ENCODE results near the gene C14orf132.

The C14orf132 gene

GRCh38 chr14:96119947-96120346 lies 80.8 kb downstream of the C14orf132 start:
- no peak for DNase-seq (ENCODE audit: low spot score)

- no peak for DNase-seq (ENCODE audit: low spot score)
These were observed 81.2 kb downstream of the C14orf132 start for GRCh38 chr14:96120392-96120791.

GRCh38 chr14:96120941-96121340 lies 81.8 kb downstream of the C14orf132 start:
- no peak for DNase-seq (ENCODE audit: low spot score)

GRCh38 chr14:96121660-96122395 lies 82.7 kb downstream of the C14orf132 start:
- no peak for DNase-seq (ENCODE audit: low spot score)

- no peak for DNase-seq (ENCODE audit: low spot score)
These were observed 83.3 kb downstream of the C14orf132 start for GRCh38 chr14:96122496-96122895.

- DNase-seq (ENCODE audit: low spot score): no peak
These were observed 86.4 kb downstream of the C14orf132 start for GRCh38 chr14:96125536-96125935.

GRCh38 chr14:96126339-96126782 lies 87.2 kb downstream of the C14orf132 start:
- no peak for DNase-seq (ENCODE audit: low spot score)

GRCh38 chr14:96126783-96127271 lies 87.7 kb downstream of the C14orf132 start:
- DNase-seq (ENCODE audit: low spot score): no peak

GRCh38 chr14:96129128-96129736 lies 90.1 kb downstream of the C14orf132 start:
- DNase-seq (ENCODE audit: low spot score): no peak

GRCh38 chr14:96130391-96130790 lies 91.2 kb downstream of the C14orf132 start:
- no peak for DNase-seq (ENCODE audit: low spot score)

- DNase-seq (ENCODE audit: low spot score): no peak
These were observed 91.7 kb downstream of the C14orf132 start for GRCh38 chr14:96130854-96131253.

GRCh38 chr14:96131836-96132235 lies 92.7 kb downstream of the C14orf132 start:
- DNase-seq (ENCODE audit: low spot score): no peak

- DNase-seq (ENCODE audit: low spot score): no peak
These were observed 95.3 kb downstream of the C14orf132 start for GRCh38 chr14:96134508-96134907.

GRCh38 chr14:96135285-96135684 lies 96.1 kb downstream of the C14orf132 start:
- DNase-seq (ENCODE audit: low spot score): no peak

GRCh38 chr14:96136371-96137005 lies 97.3 kb downstream of the C14orf132 start:
- DNase-seq (ENCODE audit: low spot score): no peak

GRCh38 chr14:96138241-96138640 lies 99.1 kb downstream of the C14orf132 start:
- no peak for DNase-seq (ENCODE audit: low spot score)

GRCh38 chr14:96139169-96139568 lies 100.0 kb downstream of the C14orf132 start:
- DNase-seq (ENCODE audit: low spot score): no peak

- DNase-seq (ENCODE audit: low spot score): no peak
These were observed 100.7 kb downstream of the C14orf132 start for GRCh38 chr14:96139879-96140278.

GRCh38 chr14:96140952-96141351 lies 101.8 kb downstream of the C14orf132 start:
- no peak for DNase-seq (ENCODE audit: low spot score)

All from putamen (tissue), 1 donor.